Right ventricle myocardium superior (tissue), 1 donor: ENCODE data around the gene TNP1. TPM values are rescaled to one million over a fixed set of nuclear protein-coding genes. Genes with fewer than 3 reads are reported as not detected.

Experiments used
- total RNA-seq: library from RNA; stranded (reverse); fragmentation: NEBNext Ultra II Directional; extraction: Animal tissue kit (Norgen Biotek cat#: 25700); gene quantifications from one replicate; pipeline ENCODE4 v1.2.1, GENCODE V29; 2021
- donor health status: DM: no; HTN: yes; CAD: no; lungs with severe emphysema.

TNP1 gene
- total RNA-seq, 1 donor from 2014 or later: not detected

Other genes starting within 250 kb of the TNP1 start
- gene IGFBP2, start 226.6 kb downstream of the TNP1 start, total RNA-seq: 51.1 TPM
- gene IGFBP5, start 164.5 kb downstream of the TNP1 start, total RNA-seq: 134 TPM